Kidney (tissue), 14 donors: Measurements from ENCODE around the gene CDC14A. TPM values are rescaled to one million over a fixed set of nuclear protein-coding genes. Genes with fewer than 3 reads are reported as not detected.

Experiments used
- DNase-seq, 5 donors: peaks; one replicate each; pipeline ENCODE4 v3.0.0-alpha.2; 2013 to 2020
- FAIRE-seq: peaks from 2 replicates; lab custom pipeline; 2012; peaks lifted over from hg19 to GRCh38; lab: Jason Lieb, UNC
- H3K27ac ChIP-seq, 2 donors: one replicate each; pipeline ENCODE4 v1.7.0; 2013; ENCODE audit warnings: low read depth in 2 of 2, low read length in 2 of 2, inconsistent platforms in 1 of 2
- H3K27me3 ChIP-seq: one replicate; pipeline ENCODE4 v1.7.1; 2013; ENCODE audit warnings: low read length, inconsistent platforms; ENCODE audit not compliant: control insufficient read depth, insufficient read depth
- H3K36me3 ChIP-seq, 3 donors: one replicate each; pipeline versions ENCODE4 v1.7.0 to v1.7.1; 2013; ENCODE audit warnings: low read length in 3 of 3, control low read depth in 1 of 3, inconsistent platforms in 1 of 3; ENCODE audit not compliant: insufficient read depth in 3 of 3, control insufficient read depth in 2 of 3
- H3K4me1 ChIP-seq, 3 donors: one replicate each; pipeline versions ENCODE4 v1.7.0 to v1.7.1; 2013; ENCODE audit warnings: low read length in 3 of 3, inconsistent platforms in 1 of 3, low read depth in 1 of 3; ENCODE audit not compliant: control insufficient read depth in 2 of 3, insufficient read depth in 2 of 3
- H3K4me3 ChIP-seq, 3 donors: one replicate each; pipeline versions ENCODE4 v1.7.0 to v1.8.1; 2013; ENCODE audit warnings: low read length in 3 of 3, control low read depth in 1 of 3, inconsistent platforms in 1 of 3
- H3K9ac ChIP-seq, 3 donors: one replicate each; pipeline versions ENCODE4 v1.7.0 to v1.7.1; 2013; ENCODE audit warnings: low read length in 3 of 3, control low read depth in 1 of 3, inconsistent platforms in 1 of 3
- H3K9me3 ChIP-seq, 3 donors: one replicate each; pipeline versions ENCODE4 v1.7.0 to v1.7.1; 2013; ENCODE audit warnings: low read length in 3 of 3, control low read depth in 1 of 3, inconsistent platforms in 1 of 3; ENCODE audit not compliant: control insufficient read depth in 2 of 3, insufficient read depth in 1 of 3
- intact Hi-C: fragments of 100-400 bp; cut with DNase I; formaldehyde crosslinking; loops from one replicate; pipeline ENCODE4 v1.11.1; 2022
- polyA plus RNA-seq: library from polyadenylated mRNA; stranded (reverse); fragments of 350-450 nt; fragmentation: Illumina TruSeq; extraction: RNeasy Lipid Tissue Mini Kit (QIAGEN cat#74804); gene quantifications from one replicate; pipeline ENCODE4 v1.2.3, GENCODE V29; 2014; ENCODE audit warnings: low read depth, low replicate concordance; ENCODE audit not compliant: insufficient read depth
- total RNA-seq: library from RNA; stranded (reverse); fragmentation: NEBNext Ultra II Directional; extraction: Animal tissue kit (Norgen Biotek cat#: 25700); gene quantifications from one replicate; pipeline ENCODE4 v1.2.1, GENCODE V29; 2021
- TF ChIP-seq, protein P1 (sequence below): IDR thresholded peaks from 3 replicates; pipeline ENCODE4 v1.5.1; 2012; ENCODE audit warnings: mild to moderate bottlenecking, moderate library complexity, borderline replicate concordance; ENCODE audit not compliant: insufficient read depth; ENCODE audit errors: extremely low read depth
- donor health status: control.
- donor health status: control.
- donor health status: control.
- donor health status: control.
- donor health status: control.
- donor health status: DM: yes; HTN: yes; CAD: no.
- donor health status: Normal renal cell carcinoma (clear cell type).

Gene CDC14A
- total and polyA plus RNA-seq, 2 donors from 2014 or later, result 4.7 to 11.9 TPM

DNA sequence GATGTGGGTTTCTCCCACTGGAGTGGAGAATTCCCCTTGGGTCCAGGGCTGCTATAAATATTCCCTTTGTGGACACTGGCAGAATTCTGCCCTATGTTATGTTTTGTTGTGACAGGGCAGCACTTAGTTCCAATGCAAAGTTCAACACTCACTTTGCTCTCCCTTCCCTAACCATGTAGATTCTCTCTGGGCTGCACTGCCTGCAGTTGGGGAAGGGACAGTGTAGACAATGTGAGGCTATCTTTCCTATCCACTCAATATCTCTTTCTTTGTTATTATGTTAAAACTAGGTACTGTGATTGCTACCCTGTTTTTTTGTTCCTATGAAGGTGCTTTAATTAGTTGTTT is 205.3 kb downstream of the CDC14A start:
- TF ChIP-seq, protein P1, sequence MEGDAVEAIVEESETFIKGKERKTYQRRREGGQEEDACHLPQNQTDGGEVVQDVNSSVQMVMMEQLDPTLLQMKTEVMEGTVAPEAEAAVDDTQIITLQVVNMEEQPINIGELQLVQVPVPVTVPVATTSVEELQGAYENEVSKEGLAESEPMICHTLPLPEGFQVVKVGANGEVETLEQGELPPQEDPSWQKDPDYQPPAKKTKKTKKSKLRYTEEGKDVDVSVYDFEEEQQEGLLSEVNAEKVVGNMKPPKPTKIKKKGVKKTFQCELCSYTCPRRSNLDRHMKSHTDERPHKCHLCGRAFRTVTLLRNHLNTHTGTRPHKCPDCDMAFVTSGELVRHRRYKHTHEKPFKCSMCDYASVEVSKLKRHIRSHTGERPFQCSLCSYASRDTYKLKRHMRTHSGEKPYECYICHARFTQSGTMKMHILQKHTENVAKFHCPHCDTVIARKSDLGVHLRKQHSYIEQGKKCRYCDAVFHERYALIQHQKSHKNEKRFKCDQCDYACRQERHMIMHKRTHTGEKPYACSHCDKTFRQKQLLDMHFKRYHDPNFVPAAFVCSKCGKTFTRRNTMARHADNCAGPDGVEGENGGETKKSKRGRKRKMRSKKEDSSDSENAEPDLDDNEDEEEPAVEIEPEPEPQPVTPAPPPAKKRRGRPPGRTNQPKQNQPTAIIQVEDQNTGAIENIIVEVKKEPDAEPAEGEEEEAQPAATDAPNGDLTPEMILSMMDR, result no peak
- H3K27me3 ChIP-seq, result no peaks in the 10 kb centered on the region
- peaks cover 0 to 16% (median 5%) of the 10 kb centered on the region in 3 donors for H3K9me3 ChIP-seq
- intact Hi-C loops, result no loop called here
- no peaks in the 10 kb centered on the region for H3K36me3 ChIP-seq
- DNase-seq (no peak), FAIRE-seq (no peak)
- H3K27ac ChIP-seq, result no peak overlapping the region
- H3K4me1 ChIP-seq, result no peaks in the 10 kb centered on the region
- H3K4me3 ChIP-seq, result no peak overlapping the region
- no peak overlapping the region for H3K9ac ChIP-seq

DNA sequence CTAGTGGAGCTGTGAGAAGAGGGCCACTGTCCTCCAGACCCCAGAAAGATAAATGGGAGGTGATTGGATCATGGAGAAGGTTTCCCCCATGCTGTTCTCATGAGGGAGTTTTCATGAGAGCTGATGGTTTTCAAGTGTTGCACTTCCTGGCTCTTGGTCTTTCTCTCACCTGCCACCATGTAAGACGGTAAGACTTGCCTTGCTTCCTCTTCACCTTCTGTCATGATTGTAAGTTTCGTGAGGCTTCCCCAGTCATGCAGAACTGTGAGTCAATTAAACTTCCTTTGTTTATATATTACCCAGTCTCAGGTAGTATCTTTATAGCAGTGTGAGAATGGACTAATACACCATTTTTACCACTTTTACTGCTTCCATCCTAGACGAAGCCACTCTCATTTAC is 213.2 kb downstream of the CDC14A start:
- no peak overlapping the region for H3K9ac ChIP-seq
- intact Hi-C loops, result no loop called here
- H3K4me3 ChIP-seq, result no peak overlapping the region
- TF ChIP-seq, protein P1, result no peak
- FAIRE-seq (no peak), DNase-seq (no peak)
- H3K36me3 ChIP-seq, result no peaks in the 10 kb centered on the region
- no peaks in the 10 kb centered on the region for H3K4me1 ChIP-seq
- H3K27ac ChIP-seq, result no peak overlapping the region
- H3K27me3 ChIP-seq, result no peaks in the 10 kb centered on the region
- H3K9me3 ChIP-seq, result no peaks in the 10 kb centered on the region

DNA sequence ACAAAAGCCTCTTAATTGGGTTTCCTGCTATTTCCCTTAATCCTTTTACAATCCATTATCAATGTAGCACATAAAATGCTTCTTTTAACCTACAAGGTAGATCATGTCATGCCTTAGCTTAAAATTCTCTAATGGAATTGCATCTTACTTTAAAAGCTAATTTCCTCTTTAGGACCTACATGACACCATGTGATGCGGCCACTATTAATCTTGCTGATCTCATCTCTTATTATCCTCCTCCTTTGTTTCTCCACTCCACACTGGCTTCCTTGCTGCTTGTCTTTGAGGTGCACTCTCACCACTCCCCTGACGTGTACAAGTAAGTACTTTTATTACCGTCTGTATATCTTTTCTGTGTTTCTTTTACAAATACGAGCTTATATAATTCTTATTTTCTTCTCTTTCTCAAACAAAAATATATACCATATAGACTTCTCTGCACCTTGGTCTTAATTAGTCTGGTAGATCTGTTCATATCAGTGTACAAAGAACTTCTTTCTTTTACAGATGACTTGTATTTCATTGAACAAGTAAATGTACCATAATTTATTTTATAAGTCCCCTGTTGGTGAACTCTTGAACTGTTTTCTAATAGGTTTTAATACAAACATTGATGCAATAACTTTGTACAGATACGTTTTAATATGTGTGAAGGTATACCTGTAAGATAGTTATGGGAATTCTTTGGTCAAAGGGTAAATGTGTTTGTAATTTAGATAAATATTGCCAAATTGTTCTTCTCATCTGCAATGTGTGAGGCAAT is 213.8 kb downstream of the CDC14A start:
- H3K27me3 ChIP-seq, result no peaks in the 10 kb centered on the region
- H3K27ac ChIP-seq, result no peak overlapping the region
- H3K9ac ChIP-seq, result no peak overlapping the region
- TF ChIP-seq, protein P1, result no peak
- intact Hi-C loops, result no loop called here
- FAIRE-seq (no peak), DNase-seq (no peak)
- H3K4me1 ChIP-seq, result no peaks in the 10 kb centered on the region
- no peaks in the 10 kb centered on the region for H3K9me3 ChIP-seq
- no peaks in the 10 kb centered on the region for H3K36me3 ChIP-seq
- no peak overlapping the region for H3K4me3 ChIP-seq
